Measurements from ENCODE around the gene DNAH11.

DNAH11 gene

GRCh38 chr7:21620054-21620453 is 77.2 kb downstream of the DNAH11 start:
- TF ChIP-seq CTCF (conservative IDR thresholded peaks at IDR 0.05): no peak
- no peak for TF ChIP-seq ZFX (IDR thresholded peaks at IDR 0.05)
- H3K27ac ChIP-seq: no peak overlapping the region

- TF ChIP-seq ZFX (IDR thresholded peaks at IDR 0.05): no peak
- TF ChIP-seq CTCF (conservative IDR thresholded peaks at IDR 0.05): no peak
Observed at GRCh38 chr7:21624320-21624719, 81.5 kb downstream of the DNAH11 start.

GRCh38 chr7:21636694-21637093 is 93.9 kb downstream of the DNAH11 start:
- no peak overlapping the region for H3K27ac ChIP-seq
- no peak for TF ChIP-seq CTCF (conservative IDR thresholded peaks at IDR 0.05)
- no peak for TF ChIP-seq ZFX (IDR thresholded peaks at IDR 0.05)

More at GRCh38 chr7:21624320-21624719, 81.5 kb downstream of the DNAH11 start:
- H3K27ac ChIP-seq: no peak overlapping the region

- TF ChIP-seq ZFX (IDR thresholded peaks at IDR 0.05): no peak
- no peak for TF ChIP-seq CTCF (conservative IDR thresholded peaks at IDR 0.05)
- peak overlapping the region; percentile 75; the same call in 1 of the 2 replicates for H3K27ac ChIP-seq
Observed at GRCh38 chr7:21639206-21639868, 96.5 kb downstream of the DNAH11 start.

GRCh38 chr7:21640105-21640504 is 97.3 kb downstream of the DNAH11 start:
- no peak overlapping the region for H3K27ac ChIP-seq
- TF ChIP-seq ZFX (IDR thresholded peaks at IDR 0.05) (no peak), CTCF (conservative IDR thresholded peaks at IDR 0.05) (no peak)

GRCh38 chr7:21641546-21641945 is 98.7 kb downstream of the DNAH11 start:
- no peak for TF ChIP-seq ZFX (IDR thresholded peaks at IDR 0.05)
- TF ChIP-seq CTCF (conservative IDR thresholded peaks at IDR 0.05): no peak
- H3K27ac ChIP-seq: no peak overlapping the region; the same call in 1 of the 2 replicates

GRCh38 chr7:21642422-21642821 is 99.6 kb downstream of the DNAH11 start:
- TF ChIP-seq CTCF (conservative IDR thresholded peaks at IDR 0.05) (no peak), ZFX (IDR thresholded peaks at IDR 0.05) (no peak)
- H3K27ac ChIP-seq: no peak overlapping the region

Measured in C4-2B (cell line).